ENCODE results near the gene GHRL.
"Not testable (repeated sequence)": the region's sequence is repeated elsewhere in the genome, so short reads cannot be mapped to it uniquely, and the experiment has no call there.

The GHRL gene

GRCh38 chr3:10300087-10300486 is 7.3 kb upstream of the GHRL start:
- no peaks in the 10 kb centered on the region for H3K27me3 ChIP-seq (ENCODE audit: control insufficient read depth, insufficient read depth, low read length, poor library complexity, severe bottlenecking)
- H3K36me3 ChIP-seq (ENCODE audit: control insufficient read depth, insufficient read depth, low read length) = peaks cover 38% of the 10 kb centered on the region
- no peaks in the 10 kb centered on the region for H3K9me3 ChIP-seq (ENCODE audit: control insufficient read depth, low read length)
- H3K4me1 ChIP-seq (ENCODE audit: control insufficient read depth, insufficient read depth, low read length) = no peaks in the 10 kb centered on the region
- WGBS, 2 experiments = 90 to 92% methylated on average over 9 of the region's 9 CpGs
- H3K4me3 ChIP-seq (ENCODE audit: insufficient read depth, low read depth, low read length) = no peak overlapping the region
- no peak overlapping the region for H3K27ac ChIP-seq (ENCODE audit: insufficient read depth, low read depth, low read length, poor library complexity, severe bottlenecking)

- H3K9me3 ChIP-seq (ENCODE audit: control insufficient read depth, low read length) = no peaks in the 10 kb centered on the region
These were observed 6.9 kb upstream of the GHRL start for GRCh38 chr3:10299679-10300078.

GRCh38 chr3:10299175-10299574 is 6.4 kb upstream of the GHRL start:
- WGBS, 2 experiments = 78 to 94% methylated on average over 1 to 2 of the region's 2 CpGs
- Histone ChIP-seq H3K9me3 (ENCODE audit: control insufficient read depth, low read length) (no peaks in the 10 kb centered on the region), H3K4me3 (ENCODE audit: insufficient read depth, low read depth, low read length) (no peak overlapping the region), H3K4me1 (ENCODE audit: control insufficient read depth, insufficient read depth, low read length) (no peaks in the 10 kb centered on the region), H3K27me3 (ENCODE audit: control insufficient read depth, insufficient read depth, low read length, poor library complexity, severe bottlenecking) (no peaks in the 10 kb centered on the region), H3K27ac (ENCODE audit: insufficient read depth, low read depth, low read length, poor library complexity, severe bottlenecking) (no peak overlapping the region), H3K36me3 (ENCODE audit: control insufficient read depth, insufficient read depth, low read length) (peaks cover 29% of the 10 kb centered on the region)

More at GRCh38 chr3:10299679-10300078, 6.9 kb upstream of the GHRL start:
- Histone ChIP-seq H3K27me3 (ENCODE audit: control insufficient read depth, insufficient read depth, low read length, poor library complexity, severe bottlenecking) (no peaks in the 10 kb centered on the region), H3K27ac (ENCODE audit: insufficient read depth, low read depth, low read length, poor library complexity, severe bottlenecking) (no peak overlapping the region), H3K36me3 (ENCODE audit: control insufficient read depth, insufficient read depth, low read length) (peaks cover 34% of the 10 kb centered on the region), H3K4me1 (ENCODE audit: control insufficient read depth, insufficient read depth, low read length) (no peaks in the 10 kb centered on the region), H3K4me3 (ENCODE audit: insufficient read depth, low read depth, low read length) (no peak overlapping the region)
- 93 to 95% methylated on average over 6 of the region's 6 CpGs for whole genome bisulfite sequencing, 2 experiments

- H3K27me3 ChIP-seq (ENCODE audit: control insufficient read depth, insufficient read depth, low read length, poor library complexity, severe bottlenecking); H3K9me3 ChIP-seq (ENCODE audit: control insufficient read depth, low read length); H3K4me1 ChIP-seq (ENCODE audit: control insufficient read depth, insufficient read depth, low read length); H3K4me3 ChIP-seq (ENCODE audit: insufficient read depth, low read depth, low read length); H3K27ac ChIP-seq (ENCODE audit: insufficient read depth, low read depth, low read length, poor library complexity, severe bottlenecking): not testable (repeated sequence)
- no CpG with 5 or more reads among the region's 1 CpG for WGBS, 2 experiments
- H3K36me3 ChIP-seq (ENCODE audit: control insufficient read depth, insufficient read depth, low read length) = peaks cover 23% of the 10 kb centered on the region
These were observed 5.3 kb upstream of the GHRL start for GRCh38 chr3:10298064-10298463.

- H3K9me3 ChIP-seq (ENCODE audit: control insufficient read depth, low read length) = no peaks in the 10 kb centered on the region
- no peaks in the 10 kb centered on the region for H3K4me1 ChIP-seq (ENCODE audit: control insufficient read depth, insufficient read depth, low read length)
- H3K27me3 ChIP-seq (ENCODE audit: control insufficient read depth, insufficient read depth, low read length, poor library complexity, severe bottlenecking) = no peaks in the 10 kb centered on the region
- no peaks in the 10 kb centered on the region for H3K36me3 ChIP-seq (ENCODE audit: control insufficient read depth, insufficient read depth, low read length)
- no peak overlapping the region for H3K4me3 ChIP-seq (ENCODE audit: insufficient read depth, low read depth, low read length)
- 90 to 93% methylated on average over 12 of the region's 12 CpGs for WGBS, 2 experiments
- H3K27ac ChIP-seq (ENCODE audit: insufficient read depth, low read depth, low read length, poor library complexity, severe bottlenecking) = no peak overlapping the region
These were observed 1.4 kb upstream of the GHRL start for GRCh38 chr3:10294030-10294586.

- Histone ChIP-seq H3K4me1 (ENCODE audit: control insufficient read depth, insufficient read depth, low read length) (peaks cover 7% of the 10 kb centered on the region), H3K36me3 (ENCODE audit: control insufficient read depth, insufficient read depth, low read length) (no peaks in the 10 kb centered on the region), H3K4me3 (ENCODE audit: insufficient read depth, low read depth, low read length) (no peak overlapping the region), H3K27ac (ENCODE audit: insufficient read depth, low read depth, low read length, poor library complexity, severe bottlenecking) (no peak overlapping the region), H3K27me3 (ENCODE audit: control insufficient read depth, insufficient read depth, low read length, poor library complexity, severe bottlenecking) (no peaks in the 10 kb centered on the region), H3K9me3 (ENCODE audit: control insufficient read depth, low read length) (no peaks in the 10 kb centered on the region)
- 93 to 96% methylated on average over 6 of the region's 6 CpGs for WGBS, 2 experiments
These were observed 1.1 kb downstream of the GHRL start for GRCh38 chr3:10291641-10292040.

GRCh38 chr3:10290481-10291176 is 2.1 kb downstream of the GHRL start:
- Histone ChIP-seq H3K27me3 (ENCODE audit: control insufficient read depth, insufficient read depth, low read length, poor library complexity, severe bottlenecking) (no peaks in the 10 kb centered on the region), H3K4me3 (ENCODE audit: insufficient read depth, low read depth, low read length) (no peak overlapping the region), H3K4me1 (ENCODE audit: control insufficient read depth, insufficient read depth, low read length) (peaks cover 13% of the 10 kb centered on the region), H3K36me3 (ENCODE audit: control insufficient read depth, insufficient read depth, low read length) (no peaks in the 10 kb centered on the region), H3K9me3 (ENCODE audit: control insufficient read depth, low read length) (no peaks in the 10 kb centered on the region), H3K27ac (ENCODE audit: insufficient read depth, low read depth, low read length, poor library complexity, severe bottlenecking) (no peak overlapping the region)
- 86 to 89% methylated on average over 18 of the region's 18 CpGs for WGBS, 2 experiments

- H3K4me3 ChIP-seq (ENCODE audit: insufficient read depth, low read depth, low read length) = no peak overlapping the region
- no peaks in the 10 kb centered on the region for H3K27me3 ChIP-seq (ENCODE audit: control insufficient read depth, insufficient read depth, low read length, poor library complexity, severe bottlenecking)
- peaks cover 18% of the 10 kb centered on the region for H3K4me1 ChIP-seq (ENCODE audit: control insufficient read depth, insufficient read depth, low read length)
- 87 to 89% methylated on average over 9 of the region's 9 CpGs for WGBS, 2 experiments
- H3K9me3 ChIP-seq (ENCODE audit: control insufficient read depth, low read length) = no peaks in the 10 kb centered on the region
- no peak overlapping the region for H3K27ac ChIP-seq (ENCODE audit: insufficient read depth, low read depth, low read length, poor library complexity, severe bottlenecking)
- no peaks in the 10 kb centered on the region for H3K36me3 ChIP-seq (ENCODE audit: control insufficient read depth, insufficient read depth, low read length)
These were observed 2.9 kb downstream of the GHRL start for GRCh38 chr3:10289787-10290355.

- Histone ChIP-seq H3K9me3 (ENCODE audit: control insufficient read depth, low read length) (no peaks in the 10 kb centered on the region), H3K4me3 (ENCODE audit: insufficient read depth, low read depth, low read length) (no peak overlapping the region), H3K27me3 (ENCODE audit: control insufficient read depth, insufficient read depth, low read length, poor library complexity, severe bottlenecking) (no peaks in the 10 kb centered on the region), H3K27ac (ENCODE audit: insufficient read depth, low read depth, low read length, poor library complexity, severe bottlenecking) (no peak overlapping the region), H3K4me1 (ENCODE audit: control insufficient read depth, insufficient read depth, low read length) (peaks cover 18% of the 10 kb centered on the region), H3K36me3 (ENCODE audit: control insufficient read depth, insufficient read depth, low read length) (no peaks in the 10 kb centered on the region)
- WGBS, 2 experiments = 96% methylated on average over 9 of the region's 9 CpGs
These were observed 3.7 kb downstream of the GHRL start for GRCh38 chr3:10289077-10289476.

GRCh38 chr3:10288575-10288960 is 4.2 kb downstream of the GHRL start:
- WGBS, 2 experiments = 95% methylated on average over 11 of the region's 11 CpGs

More at GRCh38 chr3:10288575-10288960, 4.2 kb downstream of the GHRL start:
- Histone ChIP-seq H3K4me3 (ENCODE audit: insufficient read depth, low read depth, low read length) (no peak overlapping the region), H3K9me3 (ENCODE audit: control insufficient read depth, low read length) (no peaks in the 10 kb centered on the region), H3K27ac (ENCODE audit: insufficient read depth, low read depth, low read length, poor library complexity, severe bottlenecking) (no peak overlapping the region), H3K36me3 (ENCODE audit: control insufficient read depth, insufficient read depth, low read length) (no peaks in the 10 kb centered on the region), H3K4me1 (ENCODE audit: control insufficient read depth, insufficient read depth, low read length) (peaks cover 18% of the 10 kb centered on the region), H3K27me3 (ENCODE audit: control insufficient read depth, insufficient read depth, low read length, poor library complexity, severe bottlenecking) (no peaks in the 10 kb centered on the region)
